ENCODE measurements around the gene GAD1. TPM values are rescaled to one million over a fixed set of nuclear protein-coding genes. Genes with fewer than 3 reads are reported as not detected.

GAD1 gene
- total RNA-seq, 1 donor from 2014 or later = 4.9 TPM

DNA sequence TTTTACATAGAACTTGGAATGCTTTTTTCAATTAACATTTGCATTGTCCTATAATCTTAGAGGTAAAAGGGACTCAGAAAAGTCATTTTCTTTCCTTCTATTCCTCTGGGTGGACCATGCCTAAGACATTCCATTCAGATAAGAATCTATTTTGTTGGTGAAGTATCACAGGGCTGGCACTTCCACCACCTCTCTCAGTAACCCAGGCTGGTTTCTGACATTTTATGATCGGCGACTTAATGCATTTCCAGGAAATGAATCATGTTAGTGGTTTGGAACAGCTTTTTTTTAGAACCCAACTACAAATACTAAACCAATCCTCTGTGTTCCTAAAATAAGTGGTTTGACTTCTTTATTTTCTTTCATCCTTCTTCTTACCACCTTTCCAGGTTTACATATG, 27.0 kb downstream of the GAD1 start:
- peak; percentile 44 for DNase-seq (ENCODE audit: low read depth)

DNA sequence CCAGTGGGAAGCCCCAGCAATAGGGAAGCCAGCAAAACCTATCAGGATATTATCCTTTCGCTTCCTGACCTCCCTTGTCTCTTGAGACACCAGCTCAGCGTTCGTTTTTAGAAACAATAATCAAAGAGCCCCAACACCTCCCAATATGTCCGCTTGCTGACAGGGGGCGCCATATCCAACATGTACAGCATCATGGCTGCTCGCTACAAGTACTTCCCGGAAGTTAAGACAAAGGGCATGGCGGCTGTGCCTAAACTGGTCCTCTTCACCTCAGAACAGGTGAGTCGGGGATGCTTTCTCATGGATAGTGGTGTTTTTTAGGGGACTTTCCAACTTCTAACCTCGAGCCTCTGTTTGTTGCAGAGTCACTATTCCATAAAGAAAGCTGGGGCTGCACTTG, 28.7 kb downstream of the GAD1 start:
- Histone ChIP-seq H3K36me3 (ENCODE audit: control insufficient read depth, insufficient read depth, low read length) (no peaks in the 10 kb centered on the region), H3K27me3 (ENCODE audit: control insufficient read depth, insufficient read depth, low read length) (no peaks in the 10 kb centered on the region), H3K4me3 (ENCODE audit: low read depth, low read length) (no peak overlapping the region)
- TF ChIP-seq, protein P1, sequence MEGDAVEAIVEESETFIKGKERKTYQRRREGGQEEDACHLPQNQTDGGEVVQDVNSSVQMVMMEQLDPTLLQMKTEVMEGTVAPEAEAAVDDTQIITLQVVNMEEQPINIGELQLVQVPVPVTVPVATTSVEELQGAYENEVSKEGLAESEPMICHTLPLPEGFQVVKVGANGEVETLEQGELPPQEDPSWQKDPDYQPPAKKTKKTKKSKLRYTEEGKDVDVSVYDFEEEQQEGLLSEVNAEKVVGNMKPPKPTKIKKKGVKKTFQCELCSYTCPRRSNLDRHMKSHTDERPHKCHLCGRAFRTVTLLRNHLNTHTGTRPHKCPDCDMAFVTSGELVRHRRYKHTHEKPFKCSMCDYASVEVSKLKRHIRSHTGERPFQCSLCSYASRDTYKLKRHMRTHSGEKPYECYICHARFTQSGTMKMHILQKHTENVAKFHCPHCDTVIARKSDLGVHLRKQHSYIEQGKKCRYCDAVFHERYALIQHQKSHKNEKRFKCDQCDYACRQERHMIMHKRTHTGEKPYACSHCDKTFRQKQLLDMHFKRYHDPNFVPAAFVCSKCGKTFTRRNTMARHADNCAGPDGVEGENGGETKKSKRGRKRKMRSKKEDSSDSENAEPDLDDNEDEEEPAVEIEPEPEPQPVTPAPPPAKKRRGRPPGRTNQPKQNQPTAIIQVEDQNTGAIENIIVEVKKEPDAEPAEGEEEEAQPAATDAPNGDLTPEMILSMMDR (IDR thresholded peaks at IDR 0.05; ENCODE audit: insufficient read depth, low read length, poor library complexity, severe bottlenecking) = no peak
- DNase-seq (ENCODE audit: low read depth) = no peak

More for the DNA sequence above, 27.0 kb downstream of the GAD1 start:
- H3K4me3 ChIP-seq (ENCODE audit: low read depth, low read length) = no peak overlapping the region
- no peaks in the 10 kb centered on the region for H3K36me3 ChIP-seq (ENCODE audit: control insufficient read depth, insufficient read depth, low read length)
- TF ChIP-seq, protein P1 (IDR thresholded peaks at IDR 0.05; ENCODE audit: insufficient read depth, low read length, poor library complexity, severe bottlenecking) = no peak
- no peaks in the 10 kb centered on the region for H3K27me3 ChIP-seq (ENCODE audit: control insufficient read depth, insufficient read depth, low read length)

DNA sequence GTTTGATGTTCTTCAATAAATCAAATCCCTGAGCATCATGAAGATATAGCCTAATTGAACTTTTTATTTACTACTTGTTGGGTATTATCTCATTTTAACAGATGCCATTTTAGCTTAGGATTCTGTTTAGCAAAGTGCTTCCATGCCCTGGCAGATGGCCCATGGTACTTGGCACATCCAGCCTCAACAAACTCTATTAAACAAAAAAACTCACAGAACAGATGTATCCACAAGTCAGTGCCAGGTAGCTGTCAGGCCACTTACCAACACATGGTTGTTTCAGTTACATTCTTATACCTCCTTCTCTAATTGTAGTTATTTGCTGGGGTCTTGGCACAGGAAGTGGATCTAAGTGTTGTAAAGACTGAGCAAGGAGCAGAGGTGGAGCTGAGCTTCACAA, 29.6 kb downstream of the GAD1 start:
- Histone ChIP-seq H3K4me3 (ENCODE audit: low read depth, low read length) (no peak overlapping the region), H3K27me3 (ENCODE audit: control insufficient read depth, insufficient read depth, low read length) (no peaks in the 10 kb centered on the region), H3K36me3 (ENCODE audit: control insufficient read depth, insufficient read depth, low read length) (no peaks in the 10 kb centered on the region)
- TF ChIP-seq, protein P1 (IDR thresholded peaks at IDR 0.05; ENCODE audit: insufficient read depth, low read length, poor library complexity, severe bottlenecking) = no peak
- DNase-seq (ENCODE audit: low read depth) = no peak

DNA sequence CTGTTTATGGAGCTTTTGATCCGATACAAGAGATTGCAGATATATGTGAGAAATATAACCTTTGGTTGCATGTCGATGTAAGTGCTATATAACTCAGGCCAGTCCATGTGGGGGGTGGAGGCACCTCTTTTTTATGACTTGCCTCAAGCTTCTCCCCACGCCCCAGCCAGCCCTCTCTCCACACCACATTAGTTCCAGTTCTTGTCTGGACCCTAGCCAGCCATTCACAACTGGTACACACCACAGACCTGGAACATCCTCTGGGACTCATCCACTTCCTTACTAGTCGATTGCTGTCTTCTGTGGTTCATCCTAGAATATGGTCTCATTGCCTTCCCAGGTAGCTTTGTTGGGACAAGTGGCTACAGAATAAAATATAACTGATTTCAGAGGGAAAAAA, 31.0 kb downstream of the GAD1 start:
- H3K27me3 ChIP-seq (ENCODE audit: control insufficient read depth, insufficient read depth, low read length) = no peaks in the 10 kb centered on the region
- no peak overlapping the region for H3K4me3 ChIP-seq (ENCODE audit: low read depth, low read length)
- no peak for DNase-seq (ENCODE audit: low read depth)
- H3K36me3 ChIP-seq (ENCODE audit: control insufficient read depth, insufficient read depth, low read length) = no peaks in the 10 kb centered on the region
- TF ChIP-seq, protein P1 (IDR thresholded peaks at IDR 0.05; ENCODE audit: insufficient read depth, low read length, poor library complexity, severe bottlenecking) = no peak

DNA sequence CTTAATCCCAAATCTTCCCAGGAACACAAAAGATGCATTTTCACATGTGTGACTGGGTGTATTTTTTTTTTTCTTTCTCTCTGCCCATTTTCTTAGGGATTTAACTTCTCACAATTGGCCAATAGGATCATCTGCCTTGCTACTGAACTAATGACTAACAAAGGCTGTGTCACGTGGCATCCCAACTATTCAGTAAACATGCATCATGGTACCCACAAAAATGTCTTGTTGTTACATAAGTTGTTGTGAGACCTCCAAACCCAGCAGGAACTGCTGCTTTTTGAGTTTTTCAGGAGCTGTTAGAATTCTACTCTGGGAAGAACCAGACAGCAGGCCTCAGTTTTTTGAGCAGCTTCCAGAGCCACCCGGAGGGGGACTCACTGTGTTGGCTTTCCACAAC, 31.9 kb downstream of the GAD1 start:
- DNase-seq (ENCODE audit: low read depth) = peak; percentile 45
- H3K36me3 ChIP-seq (ENCODE audit: control insufficient read depth, insufficient read depth, low read length) = no peaks in the 10 kb centered on the region
- no peaks in the 10 kb centered on the region for H3K27me3 ChIP-seq (ENCODE audit: control insufficient read depth, insufficient read depth, low read length)

DNA sequence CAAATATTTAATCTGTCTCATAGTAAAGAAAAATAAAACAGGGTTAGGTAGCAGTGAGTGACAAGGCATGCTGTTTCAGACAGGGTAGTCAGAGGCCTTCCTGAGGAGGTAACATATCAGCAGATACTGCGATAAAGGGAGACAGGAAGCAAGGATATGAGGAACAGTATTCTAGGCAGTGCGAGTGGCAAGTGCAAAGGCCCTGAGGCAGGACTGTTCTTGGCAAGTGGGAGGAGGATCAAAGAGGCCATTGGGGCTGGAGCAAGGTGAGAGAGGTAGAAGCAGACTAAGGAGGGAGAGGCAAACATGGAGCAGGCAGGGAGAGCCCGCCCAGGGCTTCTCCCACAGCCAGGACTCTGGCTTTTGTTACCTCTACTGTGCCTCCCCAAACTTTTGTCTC, 33.6 kb downstream of the GAD1 start:
- Histone ChIP-seq H3K27me3 (ENCODE audit: control insufficient read depth, insufficient read depth, low read length) (no peaks in the 10 kb centered on the region), H3K4me3 (ENCODE audit: low read depth, low read length) (no peak overlapping the region)
- TF ChIP-seq, protein P1 (IDR thresholded peaks at IDR 0.05; ENCODE audit: insufficient read depth, low read length, poor library complexity, severe bottlenecking) = no peak

More for the DNA sequence above, 31.9 kb downstream of the GAD1 start:
- no peak overlapping the region for H3K4me3 ChIP-seq (ENCODE audit: low read depth, low read length)
- TF ChIP-seq, protein P1 (IDR thresholded peaks at IDR 0.05; ENCODE audit: insufficient read depth, low read length, poor library complexity, severe bottlenecking) = no peak

More for the DNA sequence above, 33.6 kb downstream of the GAD1 start:
- DNase-seq (ENCODE audit: low read depth) = no peak
- no peaks in the 10 kb centered on the region for H3K36me3 ChIP-seq (ENCODE audit: control insufficient read depth, insufficient read depth, low read length)

Measured in kidney epithelial cell (primary cell).